ENCODE measurements around the gene KCNJ6. TPM values are rescaled to one million over a fixed set of nuclear protein-coding genes. Genes with fewer than 3 reads are reported as not detected.

The KCNJ6 gene
- total RNA-seq, 1 experiment from 2014 or later, result not detected

DNA sequence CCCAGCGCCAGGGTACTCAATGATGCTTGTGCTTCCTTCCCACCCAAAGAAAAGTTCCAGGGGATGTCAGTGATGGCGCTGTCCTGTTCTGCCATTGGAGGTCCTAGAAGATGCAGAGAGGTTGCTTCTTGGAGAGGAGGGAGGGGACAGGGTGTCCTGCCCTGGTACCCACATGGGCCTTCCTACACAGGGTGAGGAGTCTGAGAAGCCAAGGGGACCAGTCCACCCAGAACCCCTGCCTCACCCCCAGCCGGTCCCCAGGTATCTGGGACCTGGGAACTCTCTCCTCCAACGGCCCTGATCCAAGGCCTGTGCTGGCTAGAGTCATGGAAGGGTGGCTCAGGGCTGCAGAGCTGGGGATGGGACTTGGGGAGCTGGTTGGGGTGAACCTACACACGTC, 259.4 kb downstream of the KCNJ6 start:
- TF ChIP-seq, protein P1, sequence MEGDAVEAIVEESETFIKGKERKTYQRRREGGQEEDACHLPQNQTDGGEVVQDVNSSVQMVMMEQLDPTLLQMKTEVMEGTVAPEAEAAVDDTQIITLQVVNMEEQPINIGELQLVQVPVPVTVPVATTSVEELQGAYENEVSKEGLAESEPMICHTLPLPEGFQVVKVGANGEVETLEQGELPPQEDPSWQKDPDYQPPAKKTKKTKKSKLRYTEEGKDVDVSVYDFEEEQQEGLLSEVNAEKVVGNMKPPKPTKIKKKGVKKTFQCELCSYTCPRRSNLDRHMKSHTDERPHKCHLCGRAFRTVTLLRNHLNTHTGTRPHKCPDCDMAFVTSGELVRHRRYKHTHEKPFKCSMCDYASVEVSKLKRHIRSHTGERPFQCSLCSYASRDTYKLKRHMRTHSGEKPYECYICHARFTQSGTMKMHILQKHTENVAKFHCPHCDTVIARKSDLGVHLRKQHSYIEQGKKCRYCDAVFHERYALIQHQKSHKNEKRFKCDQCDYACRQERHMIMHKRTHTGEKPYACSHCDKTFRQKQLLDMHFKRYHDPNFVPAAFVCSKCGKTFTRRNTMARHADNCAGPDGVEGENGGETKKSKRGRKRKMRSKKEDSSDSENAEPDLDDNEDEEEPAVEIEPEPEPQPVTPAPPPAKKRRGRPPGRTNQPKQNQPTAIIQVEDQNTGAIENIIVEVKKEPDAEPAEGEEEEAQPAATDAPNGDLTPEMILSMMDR (conservative IDR thresholded peaks at IDR 0.05; ENCODE audit: low read depth, low read length), result no peak
- TF ChIP-seq EZH2 (IDR thresholded peaks at IDR 0.05; ENCODE audit: borderline replicate concordance, low read depth, low read length, poor library complexity, severe bottlenecking), result no peak
- Histone ChIP-seq H3K36me3 (ENCODE audit: insufficient read depth, low read length, poor library complexity, severe bottlenecking) (no peaks in the 10 kb centered on the region), H3K9me3 (ENCODE audit: low read depth, low read length, poor library complexity, severe bottlenecking) (no peaks in the 10 kb centered on the region), H3K4me3 (ENCODE audit: low read depth, low read length, poor library complexity, severe bottlenecking) (no peak overlapping the region), H3K27ac (ENCODE audit: low read depth, low read length, poor library complexity, severe bottlenecking) (no peak overlapping the region), H3K4me1 (ENCODE audit: insufficient read depth, low read length, poor library complexity, severe bottlenecking) (no peaks in the 10 kb centered on the region), H3K27me3 (replicated peaks; ENCODE audit: insufficient read depth, low read depth, low read length, poor library complexity) (peaks cover 23% of the 10 kb centered on the region)
- ChIA-PET CTCF (no interaction called here), POLR2A (ENCODE audit: low non-redundant PET) (no interaction called here)
- no TSS peak for BruUV-seq (replicated peaks)
- no peak for DNase-seq (ENCODE audit: low spot score)
- intact Hi-C loops (cut with micrococcal nuclease; ENCODE audit: unreplicated experiment), result no loop called here

DNA sequence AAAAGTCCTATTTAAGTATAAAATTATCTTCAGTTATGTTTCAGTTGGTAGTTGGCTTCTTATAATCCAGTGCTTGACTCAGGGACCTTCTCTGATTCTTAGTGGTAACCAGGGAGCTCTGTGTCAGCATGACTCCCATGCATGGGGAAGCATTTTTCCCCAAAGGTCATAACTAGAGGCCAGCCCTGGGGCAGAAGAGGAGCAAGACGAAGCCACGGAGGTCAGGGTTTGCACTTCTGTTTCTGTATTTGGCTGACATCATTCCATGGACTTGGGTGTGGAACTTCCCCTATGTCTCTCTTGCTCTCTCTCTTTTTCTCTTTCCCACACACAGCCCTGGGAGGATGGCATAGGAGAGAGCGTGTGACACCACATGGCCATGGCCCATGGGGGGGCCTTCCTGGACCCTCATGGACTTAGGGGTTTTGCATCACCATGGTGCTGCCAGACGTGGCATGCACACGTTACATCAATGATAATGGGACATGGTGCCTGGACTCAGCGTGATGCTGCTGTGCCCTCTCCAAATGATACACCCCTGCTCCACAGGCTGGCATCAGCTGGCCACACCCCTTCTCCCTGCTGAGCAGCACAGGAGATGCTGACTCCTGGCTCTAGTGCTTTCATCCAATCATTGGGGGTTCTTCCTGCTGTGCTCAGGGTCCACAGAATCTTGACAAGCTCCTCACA, 260.5 kb downstream of the KCNJ6 start:
- Histone ChIP-seq H3K36me3 (ENCODE audit: insufficient read depth, low read length, poor library complexity, severe bottlenecking) (no peaks in the 10 kb centered on the region), H3K27me3 (replicated peaks; ENCODE audit: insufficient read depth, low read depth, low read length, poor library complexity) (peaks cover 33% of the 10 kb centered on the region), H3K9me3 (ENCODE audit: low read depth, low read length, poor library complexity, severe bottlenecking) (no peaks in the 10 kb centered on the region), H3K4me3 (ENCODE audit: low read depth, low read length, poor library complexity, severe bottlenecking) (no peak overlapping the region), H3K4me1 (ENCODE audit: insufficient read depth, low read length, poor library complexity, severe bottlenecking) (no peaks in the 10 kb centered on the region), H3K27ac (ENCODE audit: low read depth, low read length, poor library complexity, severe bottlenecking) (no peak overlapping the region)
- ChIA-PET POLR2A (ENCODE audit: low non-redundant PET) (no interaction called here), CTCF (no interaction called here)
- no TSS peak for BruUV-seq (replicated peaks)
- no peak for DNase-seq (ENCODE audit: low spot score)
- TF ChIP-seq EZH2 (IDR thresholded peaks at IDR 0.05; ENCODE audit: borderline replicate concordance, low read depth, low read length, poor library complexity, severe bottlenecking), result no peak
- TF ChIP-seq, protein P1 (conservative IDR thresholded peaks at IDR 0.05; ENCODE audit: low read depth, low read length), result no peak
- intact Hi-C loops (cut with micrococcal nuclease; ENCODE audit: unreplicated experiment), result no loop called here

DNA sequence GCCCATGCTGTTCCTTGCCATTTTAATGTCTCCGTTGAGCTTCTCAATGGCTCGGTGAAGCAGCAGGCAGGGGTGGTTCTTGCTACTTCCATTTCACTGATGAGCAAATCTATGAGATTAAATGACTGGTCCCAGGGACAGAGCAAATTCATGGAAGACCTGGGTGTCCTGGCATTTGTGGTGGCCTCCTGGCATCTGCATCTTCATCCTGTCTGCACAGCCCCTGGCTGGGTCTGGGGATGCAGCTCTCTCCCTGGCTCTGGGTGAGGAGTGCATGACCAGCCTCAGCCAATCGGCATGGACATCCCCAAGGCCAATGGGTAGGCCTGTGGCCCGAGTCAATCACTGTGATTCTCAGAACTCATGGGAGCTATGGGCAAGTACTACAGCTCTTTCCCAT, 261.7 kb downstream of the KCNJ6 start:
- Histone ChIP-seq H3K27ac (ENCODE audit: low read depth, low read length, poor library complexity, severe bottlenecking) (no peak overlapping the region), H3K9me3 (ENCODE audit: low read depth, low read length, poor library complexity, severe bottlenecking) (no peaks in the 10 kb centered on the region), H3K4me1 (ENCODE audit: insufficient read depth, low read length, poor library complexity, severe bottlenecking) (no peaks in the 10 kb centered on the region), H3K4me3 (ENCODE audit: low read depth, low read length, poor library complexity, severe bottlenecking) (no peak overlapping the region), H3K27me3 (replicated peaks; ENCODE audit: insufficient read depth, low read depth, low read length, poor library complexity) (peaks cover 33% of the 10 kb centered on the region), H3K36me3 (ENCODE audit: insufficient read depth, low read length, poor library complexity, severe bottlenecking) (no peaks in the 10 kb centered on the region)
- BruUV-seq (replicated peaks), result no TSS peak
- CTCF ChIA-PET, result no interaction called here
- intact Hi-C loops (cut with micrococcal nuclease; ENCODE audit: unreplicated experiment), result no loop called here
- DNase-seq (ENCODE audit: low spot score), result no peak
- TF ChIP-seq EZH2 (IDR thresholded peaks at IDR 0.05; ENCODE audit: borderline replicate concordance, low read depth, low read length, poor library complexity, severe bottlenecking), result no peak
- TF ChIP-seq, protein P1 (conservative IDR thresholded peaks at IDR 0.05; ENCODE audit: low read depth, low read length), result no peak
- POLR2A ChIA-PET (ENCODE audit: low non-redundant PET), result no interaction called here

All from A673 (cell line).